GM18870 (cell line): ENCODE results near the gene DDX41.

Experiments
- ATAC-seq: cut with Tn5 transposase; IDR thresholded peaks from one replicate; pipeline ENCODE4 v1.9.1; 2021; ENCODE audit warnings: moderate library complexity; ENCODE audit not compliant: unreplicated experiment

DDX41 gene

GRCh38 chr5:177470759-177471536 lies 45.8 kb downstream of the DDX41 start:
- ATAC-seq: no peak

- ATAC-seq: no peak
Observed at GRCh38 chr5:177469750-177470525, 46.8 kb downstream of the DDX41 start.

GRCh38 chr5:177468685-177469628 lies 47.8 kb downstream of the DDX41 start:
- ATAC-seq: no peak

GRCh38 chr5:177468329-177468684 lies 48.5 kb downstream of the DDX41 start:
- no peak for ATAC-seq

GRCh38 chr5:177467436-177467835 lies 49.3 kb downstream of the DDX41 start:
- no peak for ATAC-seq

- ATAC-seq: no peak
Observed at GRCh38 chr5:177466861-177467260, 49.9 kb downstream of the DDX41 start.

GRCh38 chr5:177465044-177465443 lies 51.7 kb downstream of the DDX41 start:
- ATAC-seq: no peak

- no peak for ATAC-seq
Observed at GRCh38 chr5:177462021-177462670, 54.6 kb downstream of the DDX41 start.
